Activated CD8-positive, alpha-beta memory T cell treated with anti-CD3 and anti-CD28 coated beads for 36 hours (primary cell): ENCODE measurements around the gene KCNH3. TPM values are rescaled to one million over a fixed set of nuclear protein-coding genes. Genes with fewer than 3 reads are reported as not detected.

Experiments
- CTCF ChIA-PET: fragments of 350-600 bp; sonication (Branson Sonifier 250); formaldehyde crosslinking; loops from one replicate; lab custom pipeline; 2021; ENCODE audit warnings: antibody characterized with exemption; lab: Charles Lee
- POLR2A ChIA-PET: fragments of 350-600 bp; sonication (Branson Sonifier 250); formaldehyde crosslinking; loops from one replicate; lab custom pipeline; 2021; ENCODE audit warnings: antibody characterized with exemption; lab: Charles Lee
- total RNA-seq, 2 experiments: library from RNA; stranded (reverse); gene quantifications; one replicate each; pipeline ENCODE4 v1.2.3, GENCODE V29; 2021

Gene KCNH3
- total RNA-seq, 2 experiments from 2014 or later, result 5.6 to 5.8 TPM

DNA sequence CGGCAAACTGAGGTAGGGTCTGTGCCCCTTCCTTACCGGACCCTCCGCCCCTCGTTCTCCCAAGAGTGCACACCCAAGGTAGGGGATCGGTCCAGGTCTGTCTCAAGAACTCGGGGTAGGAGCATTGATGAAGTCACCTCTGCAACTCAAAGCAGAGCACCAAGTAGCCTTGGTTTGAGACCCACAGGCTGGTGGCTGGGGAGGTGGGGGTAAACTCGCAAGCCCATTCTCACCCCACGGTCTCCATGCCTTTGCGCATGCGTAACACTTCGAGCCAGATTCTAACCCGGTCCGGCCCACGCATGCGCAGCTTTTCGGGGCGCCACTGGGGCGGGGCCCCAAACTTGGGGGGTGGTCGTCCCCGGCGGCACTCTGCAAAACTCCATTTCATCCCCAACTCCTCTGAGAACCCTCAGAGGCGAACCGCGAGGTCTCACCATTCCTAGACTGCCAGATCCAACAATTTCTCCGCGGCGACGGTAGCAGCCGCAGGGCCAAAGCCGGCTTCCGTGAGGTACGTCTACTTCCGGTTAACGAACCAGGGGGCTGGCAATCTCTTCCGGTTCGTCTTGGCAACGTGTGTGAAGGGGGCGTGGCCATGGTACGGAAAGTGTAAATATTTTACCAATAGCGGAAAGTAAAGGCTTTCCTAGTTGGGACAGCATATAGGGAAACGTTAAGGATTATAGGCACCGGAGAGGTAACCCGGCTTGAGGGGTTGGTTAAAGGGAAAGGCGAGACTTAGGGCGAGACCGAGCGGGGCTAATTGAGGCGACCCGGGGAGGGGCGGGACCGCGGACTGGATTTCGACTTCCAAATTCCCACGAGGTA lies 29.0 kb downstream of the KCNH3 start, which contains the start of gene MCRS1:
Gene MCRS1, minus strand, starts transcription at position 532 of the 831 bp plus-strand sequence. CDS start 1,411 bp downstream, outside the sequence.
- ChIA-PET CTCF (interaction anchor here (1.0 to 2.5 kb wide), 4 partner anchors 11 to 173 kb away, joined by 3 to 8 read pairs (median 4); partner anchors contain the start of gene TMBIM6), POLR2A (interaction anchor here (1.0 kb wide), 1 partner anchor 173 kb away, joined by 3 read pairs; the partner anchor contains the start of gene TMBIM6)

- ChIA-PET POLR2A (interaction anchor here (0.5 to 0.6 kb wide), 4 partner anchors 13 to 1186 kb away, joined by 3 to 6 read pairs (median 3); no protein-coding TSS in a partner anchor), CTCF (no interaction called here)
Measured at GRCh38 chr12:49568442-49569162, 29.8 kb downstream of the KCNH3 start.

DNA sequence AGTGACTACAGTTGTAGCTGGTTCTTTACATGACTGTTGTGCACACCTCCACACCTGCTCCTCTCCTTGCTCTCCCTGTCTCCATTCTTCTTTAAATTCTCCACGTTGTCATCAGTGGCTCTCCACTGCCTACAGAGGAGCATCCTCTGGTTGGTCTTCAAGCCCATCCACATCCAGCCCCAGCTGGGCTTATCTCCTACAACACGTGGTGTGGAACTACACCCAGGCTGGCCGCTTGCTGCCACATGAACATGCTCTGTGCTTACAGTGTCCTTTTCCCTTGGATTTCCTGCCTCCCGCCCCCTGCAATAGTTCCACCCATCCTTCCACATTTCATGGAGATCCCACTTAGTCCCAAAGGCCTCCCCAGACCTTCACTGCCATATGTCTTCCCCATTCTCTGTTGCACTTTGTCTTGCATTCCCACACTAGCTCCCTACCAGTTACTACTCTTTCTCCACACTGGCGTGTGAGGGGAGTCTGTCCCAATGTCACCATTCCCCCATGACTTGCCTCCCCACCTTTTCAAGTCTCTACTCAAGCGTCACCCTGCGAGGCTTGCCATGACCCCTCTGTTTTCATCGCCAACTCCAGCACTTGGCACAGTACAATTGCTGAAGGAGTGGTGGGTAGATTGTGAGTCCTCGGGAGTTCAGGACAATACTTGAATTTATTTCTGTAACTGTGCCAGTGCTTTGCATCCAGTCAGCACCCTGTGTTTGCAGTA lies 38.9 kb downstream of the KCNH3 start:
- ChIA-PET CTCF (no interaction called here), POLR2A (no interaction called here)

DNA sequence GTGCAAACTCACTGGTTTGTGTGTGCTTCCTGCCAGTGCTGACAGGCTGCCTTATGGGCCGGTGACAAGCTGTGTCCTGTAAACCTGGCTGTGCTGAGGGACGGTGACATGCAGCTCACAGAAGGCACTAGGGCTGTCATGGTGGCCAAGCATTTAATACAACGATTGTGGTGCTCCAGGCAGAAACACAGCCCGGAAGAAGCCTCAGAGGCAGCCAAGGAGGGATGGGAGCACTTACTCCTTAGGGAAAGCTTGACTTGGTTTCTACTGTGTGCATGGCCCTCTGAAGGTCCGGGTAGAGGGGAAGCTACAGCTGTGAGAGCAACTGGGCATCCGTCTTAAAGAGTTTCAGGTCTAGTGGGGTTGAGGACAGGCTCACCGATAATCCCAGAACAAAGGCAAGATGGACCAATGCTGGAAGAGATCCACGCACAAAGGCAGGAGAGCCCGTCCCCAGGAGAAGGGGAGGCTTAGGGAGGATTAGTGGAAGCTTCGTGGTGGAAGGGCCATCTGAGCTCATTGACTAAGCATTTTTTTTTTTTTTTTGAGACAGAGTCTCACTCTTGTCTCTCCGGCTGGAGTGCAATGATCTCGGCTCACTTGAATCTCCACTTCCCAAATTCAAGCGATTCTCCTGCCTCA lies 39.8 kb downstream of the KCNH3 start:
- ChIA-PET CTCF (interaction anchor here (0.8 to 1.2 kb wide), 2 partner anchors 45 to 59 kb away, joined by 3 to 4 read pairs; partner anchors contain the start of gene PRPF40B), POLR2A (no interaction called here)

DNA sequence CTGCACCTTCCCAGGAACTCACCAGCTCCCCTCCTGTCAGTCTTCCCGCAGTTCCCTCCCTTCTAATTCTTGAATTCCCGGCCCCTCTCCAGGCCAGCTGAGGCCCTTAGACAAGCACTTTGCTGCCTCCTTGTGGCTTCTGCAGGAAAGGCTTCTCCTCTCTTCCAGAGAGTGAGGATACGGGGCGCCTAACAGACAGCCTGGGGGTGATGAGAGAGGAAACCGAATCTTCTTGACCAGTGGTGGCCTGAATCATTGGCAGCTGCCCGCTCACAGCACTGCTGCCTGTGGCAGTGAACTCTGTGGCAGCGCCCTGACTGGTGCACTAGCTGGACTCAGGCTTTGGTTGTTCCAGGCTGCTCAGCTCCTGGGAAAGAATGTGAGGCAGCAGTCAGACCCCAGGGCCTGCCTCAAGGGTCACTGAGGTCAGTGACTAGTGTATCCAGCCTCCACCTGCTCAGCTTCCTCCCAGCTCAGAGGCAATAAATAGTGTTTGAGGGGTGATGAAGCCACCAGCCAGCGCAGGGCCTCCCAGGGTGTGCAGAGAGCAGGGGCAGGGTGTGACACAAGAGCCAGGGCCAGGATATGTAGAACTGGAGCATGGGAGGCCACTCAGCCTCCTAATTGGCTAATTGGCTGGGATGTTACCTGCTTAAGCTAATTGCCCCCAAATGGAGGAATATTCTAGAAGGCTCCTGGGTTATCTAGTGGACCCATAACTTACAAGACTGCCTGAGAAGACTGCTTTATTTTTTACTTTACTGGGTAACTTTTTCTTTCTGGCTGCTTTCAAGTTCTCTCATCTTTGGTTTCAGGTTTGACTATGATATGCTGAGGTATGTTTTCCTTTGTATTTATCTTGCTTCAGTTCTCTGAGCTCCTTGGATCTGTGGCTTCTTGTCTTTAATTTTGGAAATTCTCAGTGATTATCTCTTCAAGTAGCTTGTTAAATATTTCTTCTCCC lies 42.0 kb downstream of the KCNH3 start:
- CTCF ChIA-PET, result interaction anchor here (0.7 to 2.0 kb wide), 8 partner anchors 8 to 233 kb away, joined by 3 to 10 read pairs (median 4); no protein-coding TSS in a partner anchor
- POLR2A ChIA-PET, result no interaction called here

- ChIA-PET CTCF (interaction anchor here (0.7 kb wide), 1 partner anchor 223 kb away, joined by 4 read pairs; no protein-coding TSS in a partner anchor), POLR2A (no interaction called here)
Measured at GRCh38 chr12:49582201-49582600, 43.4 kb downstream of the KCNH3 start.

DNA sequence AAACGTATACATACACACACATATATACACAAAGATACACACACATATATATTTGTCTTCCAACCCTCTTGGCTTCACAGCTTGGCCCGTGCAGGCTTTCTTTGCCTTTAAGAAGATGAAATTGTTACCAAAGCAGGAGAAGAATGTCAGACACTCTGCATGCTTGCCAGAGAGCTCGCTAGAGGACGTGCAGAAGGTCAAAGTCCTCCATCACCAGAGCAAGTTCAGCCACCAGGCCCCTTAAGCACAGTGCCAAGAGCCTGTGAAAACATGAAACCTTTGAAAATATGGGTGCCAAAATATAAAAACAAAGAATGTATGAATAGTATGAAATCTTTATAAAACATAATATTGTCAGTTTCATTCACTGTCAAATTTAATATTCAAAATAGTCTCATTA lies 44.0 kb downstream of the KCNH3 start:
- ChIA-PET POLR2A (no interaction called here), CTCF (interaction anchor here (1.1 kb wide), 1 partner anchor 69 kb away, joined by 3 read pairs; no protein-coding TSS in a partner anchor)

DNA sequence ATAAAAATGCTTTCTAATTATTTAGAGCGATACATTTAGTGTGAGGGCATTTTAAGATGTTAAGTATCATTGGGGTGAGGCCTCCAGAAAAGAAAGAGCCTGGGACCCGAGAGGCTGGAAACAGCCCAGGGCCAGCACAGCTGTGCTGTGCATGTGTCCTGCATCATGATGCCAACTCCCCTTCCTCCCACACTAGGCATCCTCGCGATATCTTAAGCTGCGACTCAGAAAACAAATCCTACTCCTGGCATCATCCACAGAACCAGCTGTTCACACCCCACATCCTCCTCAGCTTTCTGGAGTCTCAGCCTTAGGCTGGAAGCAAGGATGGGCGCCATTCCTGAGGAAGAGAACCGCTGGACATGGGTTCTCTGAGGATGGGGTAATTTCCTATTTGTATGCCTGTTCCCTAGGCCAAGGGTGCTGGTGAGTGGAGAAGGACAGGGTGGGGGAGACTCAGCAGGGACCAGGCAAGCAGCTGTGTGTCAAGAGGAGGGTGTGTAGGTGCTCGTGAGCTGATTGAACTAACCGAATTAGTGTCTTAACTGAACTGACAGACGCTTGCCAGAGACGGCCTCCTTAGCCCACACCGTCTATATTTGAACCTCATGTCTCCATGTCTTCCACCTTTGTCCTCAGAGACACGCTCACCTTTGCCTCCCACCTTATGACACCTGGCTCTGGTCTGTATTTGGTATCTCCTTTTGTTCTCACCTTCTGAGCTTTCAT lies 44.7 kb downstream of the KCNH3 start:
- ChIA-PET CTCF (interaction anchor here (1.0 to 1.1 kb wide), 2 partner anchors 41 to 70 kb away, joined by 3 read pairs; no protein-coding TSS in a partner anchor), POLR2A (no interaction called here)

GRCh38 chr12:49584591-49584990 lies 45.8 kb downstream of the KCNH3 start:
- POLR2A ChIA-PET, result no interaction called here
- CTCF ChIA-PET, result interaction anchor here (1.0 kb wide), 1 partner anchor 40 kb away, joined by 3 read pairs; no protein-coding TSS in a partner anchor

DNA sequence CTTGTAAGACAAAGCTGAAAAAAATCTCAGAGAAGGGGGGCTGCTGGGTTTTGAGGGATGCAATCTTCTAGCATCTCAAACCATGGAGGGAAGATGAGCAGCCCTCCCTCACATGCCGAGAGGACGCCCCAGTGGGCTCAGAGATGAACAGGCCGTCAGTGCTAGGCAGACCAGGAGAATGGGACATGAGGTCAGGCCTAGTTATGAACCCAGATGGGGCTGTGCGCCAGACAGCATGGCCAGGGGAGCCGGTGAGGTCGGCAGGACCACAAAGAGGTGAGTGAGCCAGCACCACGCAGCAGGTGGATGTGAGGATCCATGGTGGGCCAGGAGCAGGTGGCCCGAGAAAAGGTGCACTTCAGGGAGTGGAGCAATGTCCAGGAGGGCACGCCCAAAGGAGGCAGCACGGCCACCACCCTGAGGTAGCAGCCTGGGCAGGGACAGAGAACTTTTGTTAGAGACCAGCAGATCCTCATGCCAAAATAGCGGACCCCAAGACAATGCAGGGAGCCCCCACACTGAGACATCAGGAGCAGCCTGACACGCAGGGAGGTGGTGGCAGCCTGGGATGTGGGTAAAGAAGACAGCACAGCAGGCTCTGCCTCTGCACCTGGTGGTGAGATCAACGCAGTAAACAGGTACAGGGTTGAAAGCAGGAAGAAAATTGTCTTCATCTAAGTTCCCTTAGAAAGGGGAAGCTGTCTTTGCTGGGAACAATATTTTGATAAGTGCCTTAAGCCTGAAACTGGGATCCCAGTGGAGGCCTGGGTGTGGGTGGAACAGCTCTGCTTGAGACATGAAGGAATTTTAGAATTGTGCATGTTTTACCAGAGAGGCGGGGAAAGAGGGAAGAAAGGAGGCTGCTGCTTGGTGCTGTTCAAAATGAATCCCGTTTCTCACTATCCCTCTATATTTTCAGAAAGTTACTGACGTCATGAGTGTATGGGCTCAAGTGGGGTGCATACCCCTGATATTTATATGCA lies 46.9 kb downstream of the KCNH3 start:
- POLR2A ChIA-PET, result no interaction called here
- CTCF ChIA-PET, result no interaction called here

GRCh38 chr12:49587174-49587908 lies 48.5 kb downstream of the KCNH3 start:
- ChIA-PET POLR2A (no interaction called here), CTCF (no interaction called here)

GRCh38 chr12:49588281-49588680 lies 49.5 kb downstream of the KCNH3 start:
- ChIA-PET POLR2A (no interaction called here), CTCF (interaction anchor here (1.1 kb wide), 1 partner anchor 8 kb away, joined by 3 read pairs; no protein-coding TSS in a partner anchor)

- CTCF ChIA-PET, result interaction anchor here (1.1 kb wide), 1 partner anchor 9 kb away, joined by 3 read pairs; no protein-coding TSS in a partner anchor
- POLR2A ChIA-PET, result no interaction called here
Measured at GRCh38 chr12:49588721-49589516, 50.1 kb downstream of the KCNH3 start.

DNA sequence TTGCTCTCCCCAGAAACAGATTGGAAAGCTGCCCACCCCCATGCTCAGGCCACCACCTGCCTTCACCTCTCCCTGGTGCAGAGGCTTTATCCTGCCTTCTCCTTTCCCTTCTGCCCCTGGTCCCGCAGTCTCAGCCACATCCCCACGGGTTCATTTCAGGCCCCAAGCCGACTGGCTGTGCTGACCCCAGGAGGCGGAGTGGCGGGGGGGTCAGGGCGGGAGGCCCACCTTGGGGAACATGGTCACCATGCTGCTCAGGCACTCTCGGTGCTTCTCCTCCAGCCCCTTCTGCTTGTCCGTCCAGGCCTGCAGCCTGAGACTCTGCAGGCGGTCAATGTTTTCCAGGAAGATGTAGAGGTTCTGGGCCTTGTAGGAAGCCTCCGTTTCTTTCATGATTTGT lies 59.7 kb downstream of the KCNH3 start:
- ChIA-PET POLR2A (no interaction called here), CTCF (no interaction called here)
